Panc1 (cell line): ENCODE measurements around the gene MAPRE2. TPM values are rescaled to one million over a fixed set of nuclear protein-coding genes. Genes with fewer than 3 reads are reported as not detected.

Experiments
- ATAC-seq: fragments of 200-7000 bp; cut with Tn5 transposase; 2 replicates; pipeline ENCODE4 v1.9.1; 2020; ENCODE audit warnings: mild to moderate bottlenecking, moderate library complexity
- BruUV-seq: library from RNA; stranded (reverse); fragments of 400-500 nt; replicated peaks from 2 replicates; lab custom pipeline; 2021; lab: Mats Ljungman, UMichigan
- CTCF ChIA-PET: fragments of 300-600 bp; sonication (Branson Sonifier 250); formaldehyde crosslinking; loops from one replicate; lab custom pipeline; 2022; ENCODE audit warnings: antibody characterized with exemption; lab: Charles Lee
- POLR2A ChIA-PET: fragments of 300-600 bp; sonication (Branson Sonifier 250); formaldehyde crosslinking; loops from one replicate; lab custom pipeline; 2022; ENCODE audit warnings: antibody characterized with exemption; lab: Charles Lee
- DNase-seq: peaks from one replicate; pipeline ENCODE4 v3.0.0-alpha.2; 2010; ENCODE audit warnings: low read depth, low spot score
- H3K27ac ChIP-seq: 2 replicates; pipeline ENCODE4 v1.5.1; 2011; ENCODE audit warnings: mild to moderate bottlenecking, low read length, inconsistent platforms
- H3K27me3 ChIP-seq: fragments of 200-500 bp; sonication (Bioruptor generic); 2 replicates; pipeline ENCODE4 v1.6.0; 2014; ENCODE audit warnings: low read length, inconsistent platforms; ENCODE audit not compliant: control insufficient read depth, insufficient read depth
- H3K36me3 ChIP-seq: fragments of 200-500 bp; sonication (Bioruptor generic); 2 replicates; pipeline ENCODE4 v1.5.1; 2014; ENCODE audit warnings: inconsistent platforms, mild to moderate bottlenecking, low read length, moderate library complexity; ENCODE audit not compliant: control insufficient read depth, insufficient read depth
- H3K4me1 ChIP-seq: 2 replicates; pipeline ENCODE4 v1.5.1; 2011; ENCODE audit warnings: inconsistent platforms, mild to moderate bottlenecking, low read length, moderate library complexity; ENCODE audit not compliant: control insufficient read depth, insufficient read depth
- H3K4me3 ChIP-seq, 2 experiments: 2 replicates each; pipeline ENCODE4 v1.5.1; 2011 to 2012; ENCODE audit warnings: low read depth in 2 of 2, low read length in 2 of 2, mild to moderate bottlenecking in 2 of 2, inconsistent platforms in 1 of 2, moderate library complexity in 1 of 2
- H3K9me3 ChIP-seq: fragments of 200-500 bp; sonication (Bioruptor generic); 2 replicates; pipeline ENCODE4 v1.5.1; 2014; ENCODE audit warnings: low read depth, mild to moderate bottlenecking, inconsistent platforms, low read length, moderate library complexity; ENCODE audit not compliant: control insufficient read depth, insufficient read depth
- POLR2AphosphoS5 ChIP-seq: IDR thresholded peaks from 2 replicates; pipeline ENCODE4 v1.6.1; 2012; ENCODE audit warnings: mild to moderate bottlenecking, low read depth, low read length, moderate library complexity
- REST ChIP-seq, 2 experiments: IDR thresholded peaks; 2 replicates each; pipeline ENCODE4 v1.6.1; 2011 to 2012; ENCODE audit warnings: low read depth in 2 of 2, control low read depth in 1 of 2, low read length in 1 of 2, mild to moderate bottlenecking in 1 of 2, moderate library complexity in 1 of 2; ENCODE audit not compliant: insufficient read depth in 1 of 2
- SIN3A ChIP-seq: IDR thresholded peaks from 2 replicates; pipeline ENCODE4 v1.6.1; 2012; ENCODE audit warnings: low read depth, mild to moderate bottlenecking, low read length, moderate library complexity, borderline replicate concordance; ENCODE audit not compliant: insufficient read depth
- TCF7L2 ChIP-seq: IDR thresholded peaks from 2 replicates; pipeline ENCODE4 v1.6.1; 2011; ENCODE audit warnings: mild to moderate bottlenecking, low read depth, low read length, inconsistent platforms
- in situ Hi-C: cut with HindIII; loops from 2 replicates; pipeline ENCODE4 v1.10.0; 2016; ENCODE audit warnings: low sequenced_read_pairs, low pct_unique_long_range_greater_than_20kb
- intact Hi-C: fragments of 100-400 bp; cut with micrococcal nuclease; formaldehyde crosslinking; loops from one replicate; pipeline ENCODE4 v1.10.0; 2022; ENCODE audit not compliant: unreplicated experiment
- total RNA-seq: library from RNA; stranded (reverse); gene quantifications from one replicate; pipeline ENCODE4 v1.2.1, GENCODE V29; 2021; ENCODE audit not compliant: unreplicated experiment
- TF ChIP-seq, protein P1 (sequence below): fragments of 450-650 bp; IDR thresholded peaks from 2 replicates; pipeline ENCODE4 v1.5.1; 2017; ENCODE audit warnings: mild to moderate bottlenecking

Gene MAPRE2
- total RNA-seq, 1 experiment from 2014 or later: 14.1 TPM

DNA sequence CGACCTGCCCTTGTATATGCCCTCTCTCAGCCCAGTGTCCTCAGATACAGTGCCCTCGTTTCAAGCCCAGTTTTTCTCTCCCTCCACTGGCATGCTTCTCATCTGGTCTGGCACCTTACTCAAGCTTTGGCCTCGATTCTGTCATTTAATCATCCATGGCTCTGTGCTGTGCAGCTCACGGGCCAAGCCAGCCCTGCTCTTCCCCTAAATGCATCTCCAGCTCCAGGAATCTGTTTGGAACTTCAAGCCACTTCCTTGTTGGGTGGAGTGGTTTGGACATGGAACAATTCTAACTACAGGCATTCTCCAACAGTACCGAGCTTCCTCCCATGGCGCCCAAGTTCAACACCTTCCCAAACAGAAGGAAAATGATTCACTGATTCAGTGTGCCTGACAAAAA, 122.9 kb downstream of the MAPRE2 start:
- intact Hi-C loops: no loop called here

DNA sequence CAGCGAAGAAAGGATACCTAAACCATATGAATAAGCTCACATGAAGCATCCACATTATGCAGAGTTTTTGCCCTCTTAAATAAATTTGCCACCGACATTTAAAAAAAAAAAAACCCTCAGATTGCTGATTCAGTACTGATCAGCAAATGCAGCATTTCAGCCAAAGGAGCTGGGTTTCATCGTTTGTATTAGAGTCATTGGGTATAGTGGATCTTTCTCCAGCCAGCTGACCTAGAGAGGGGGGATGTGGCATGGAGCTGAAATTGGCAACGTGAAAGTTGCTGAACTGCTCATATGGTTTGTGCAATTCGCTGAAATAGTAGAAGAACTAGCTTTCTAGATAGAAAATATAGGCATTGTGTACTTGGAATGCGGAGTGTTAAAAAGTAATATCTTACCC, 126.1 kb downstream of the MAPRE2 start:
- no peak overlapping the region for H3K4me3 ChIP-seq
- no peaks in the 10 kb centered on the region for H3K27me3 ChIP-seq
- CTCF ChIA-PET: no interaction called here
- H3K36me3 ChIP-seq: no peaks in the 10 kb centered on the region
- in situ Hi-C loops: no loop called here
- intact Hi-C loops: no loop called here
- no peaks in the 10 kb centered on the region for H3K9me3 ChIP-seq
- TF ChIP-seq TCF7L2 (no peak), SIN3A (no peak)
- TF ChIP-seq, protein P1, sequence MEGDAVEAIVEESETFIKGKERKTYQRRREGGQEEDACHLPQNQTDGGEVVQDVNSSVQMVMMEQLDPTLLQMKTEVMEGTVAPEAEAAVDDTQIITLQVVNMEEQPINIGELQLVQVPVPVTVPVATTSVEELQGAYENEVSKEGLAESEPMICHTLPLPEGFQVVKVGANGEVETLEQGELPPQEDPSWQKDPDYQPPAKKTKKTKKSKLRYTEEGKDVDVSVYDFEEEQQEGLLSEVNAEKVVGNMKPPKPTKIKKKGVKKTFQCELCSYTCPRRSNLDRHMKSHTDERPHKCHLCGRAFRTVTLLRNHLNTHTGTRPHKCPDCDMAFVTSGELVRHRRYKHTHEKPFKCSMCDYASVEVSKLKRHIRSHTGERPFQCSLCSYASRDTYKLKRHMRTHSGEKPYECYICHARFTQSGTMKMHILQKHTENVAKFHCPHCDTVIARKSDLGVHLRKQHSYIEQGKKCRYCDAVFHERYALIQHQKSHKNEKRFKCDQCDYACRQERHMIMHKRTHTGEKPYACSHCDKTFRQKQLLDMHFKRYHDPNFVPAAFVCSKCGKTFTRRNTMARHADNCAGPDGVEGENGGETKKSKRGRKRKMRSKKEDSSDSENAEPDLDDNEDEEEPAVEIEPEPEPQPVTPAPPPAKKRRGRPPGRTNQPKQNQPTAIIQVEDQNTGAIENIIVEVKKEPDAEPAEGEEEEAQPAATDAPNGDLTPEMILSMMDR: no peak
- DNase-seq (no peak), ATAC-seq (no peak)
- no peak overlapping the region for H3K27ac ChIP-seq
- BruUV-seq: no TSS peak
- POLR2A ChIA-PET: no interaction called here
- H3K4me1 ChIP-seq: no peaks in the 10 kb centered on the region

More for the DNA sequence above, 122.9 kb downstream of the MAPRE2 start:
- ATAC-seq (no peak), DNase-seq (no peak)
- no TSS peak for BruUV-seq
- in situ Hi-C loops: no loop called here
- Histone ChIP-seq H3K36me3 (no peaks in the 10 kb centered on the region), H3K9me3 (no peaks in the 10 kb centered on the region), H3K4me3 (no peak overlapping the region), H3K27me3 (no peaks in the 10 kb centered on the region), H3K27ac (no peak overlapping the region), H3K4me1 (no peaks in the 10 kb centered on the region)
- CTCF ChIA-PET: no interaction called here
- POLR2A ChIA-PET: no interaction called here
- no peak for TF ChIP-seq POLR2AphosphoS5
- no peak for TF ChIP-seq TCF7L2

GRCh38 chr18:35167857-35168256, 126.6 kb downstream of the MAPRE2 start:
- POLR2A ChIA-PET: no interaction called here

More at GRCh38 chr18:35167857-35168256, 126.6 kb downstream of the MAPRE2 start:
- TF ChIP-seq, protein P1: no peak
- TF ChIP-seq POLR2AphosphoS5: no peak
- TF ChIP-seq TCF7L2: no peak
- no peak for TF ChIP-seq SIN3A
- no peak for TF ChIP-seq REST (IDR thresholded peaks at IDR 0.05; ENCODE audit: insufficient read depth in 1 of 2, low read depth in 2 of 2, low read length in 1 of 2)
- intact Hi-C loops: no loop called here
- DNase-seq: no peak
- no peaks in the 10 kb centered on the region for H3K4me1 ChIP-seq
- in situ Hi-C loops: no loop called here
- BruUV-seq: no TSS peak
- H3K4me3 ChIP-seq: no peak overlapping the region
- no peaks in the 10 kb centered on the region for H3K36me3 ChIP-seq
- H3K27ac ChIP-seq: no peak overlapping the region
- CTCF ChIA-PET: no interaction called here
- no peaks in the 10 kb centered on the region for H3K9me3 ChIP-seq
- H3K27me3 ChIP-seq: no peaks in the 10 kb centered on the region
- ATAC-seq: no peak
